ENCODE results near the gene SLC2A9.

The SLC2A9 gene

DNA sequence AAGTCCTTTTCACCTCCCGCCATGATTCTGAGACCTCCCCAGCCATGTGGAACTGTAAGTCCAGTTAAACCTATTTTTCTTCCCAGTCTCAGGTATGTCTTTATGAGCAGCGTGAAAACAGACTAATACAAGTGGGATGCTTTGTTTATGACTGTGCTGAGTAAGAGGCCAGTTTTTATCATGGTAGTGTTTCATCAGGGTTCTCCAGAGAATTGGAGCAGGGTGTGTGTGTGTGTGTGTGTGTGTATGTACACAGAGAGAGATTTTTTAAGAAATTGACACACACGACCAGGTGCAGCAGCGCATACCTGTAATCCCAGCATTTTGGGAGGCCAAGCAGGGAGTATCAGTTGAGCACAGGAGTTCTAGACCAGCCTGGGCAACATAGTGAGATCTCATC, 34.6 kb upstream of the SLC2A9 start:
- H3K4me3 ChIP-seq (ENCODE audit: low read length in 2 of 2) = no peak overlapping the region
- H3K27me3 ChIP-seq (ENCODE audit: control insufficient read depth in 2 of 2, insufficient read depth in 2 of 2, low read length in 2 of 2) = no peaks in the 10 kb centered on the region
- no peak overlapping the region for H3K9ac ChIP-seq (ENCODE audit: low read depth in 1 of 2, low read length in 2 of 2)
- H3K4me1 ChIP-seq (ENCODE audit: control insufficient read depth in 2 of 2, insufficient read depth in 2 of 2, low read length in 2 of 2) = no peaks in the 10 kb centered on the region
- H3K9me3 ChIP-seq (ENCODE audit: control insufficient read depth in 2 of 2, low read length in 2 of 2) = no peaks in the 10 kb centered on the region
- H3K27ac ChIP-seq (ENCODE audit: low read depth in 2 of 2, low read length in 2 of 2) = no peak overlapping the region
- H3K36me3 ChIP-seq (ENCODE audit: control insufficient read depth in 2 of 2, insufficient read depth in 2 of 2, low read length in 2 of 2) = no peaks in the 10 kb centered on the region

DNA sequence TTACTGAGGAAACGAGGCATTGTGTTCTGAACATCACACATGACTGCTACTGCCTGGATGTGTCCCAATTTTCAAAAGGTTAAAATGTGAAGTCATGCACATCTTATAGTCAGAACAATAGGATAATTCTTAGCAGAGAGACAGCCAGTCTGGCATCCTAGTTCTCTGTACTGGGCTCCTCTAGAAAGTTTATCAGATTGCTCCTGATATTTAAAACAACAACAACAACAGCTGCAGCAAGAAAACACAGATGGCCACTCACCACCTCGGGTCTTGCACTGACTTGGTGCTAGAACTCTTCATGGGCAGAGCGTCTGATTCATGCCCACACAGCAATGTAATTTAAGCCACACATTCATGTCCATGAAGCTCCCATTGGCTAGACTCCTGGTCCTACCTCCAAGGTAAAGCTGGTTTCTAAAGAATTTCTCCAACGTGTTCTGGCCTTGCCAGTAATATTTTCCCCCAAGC, 33.3 kb upstream of the SLC2A9 start:
- no peak overlapping the region for H3K9ac ChIP-seq (ENCODE audit: low read depth in 1 of 2, low read length in 2 of 2)
- no peak overlapping the region for H3K27ac ChIP-seq (ENCODE audit: low read depth in 2 of 2, low read length in 2 of 2)

DNA sequence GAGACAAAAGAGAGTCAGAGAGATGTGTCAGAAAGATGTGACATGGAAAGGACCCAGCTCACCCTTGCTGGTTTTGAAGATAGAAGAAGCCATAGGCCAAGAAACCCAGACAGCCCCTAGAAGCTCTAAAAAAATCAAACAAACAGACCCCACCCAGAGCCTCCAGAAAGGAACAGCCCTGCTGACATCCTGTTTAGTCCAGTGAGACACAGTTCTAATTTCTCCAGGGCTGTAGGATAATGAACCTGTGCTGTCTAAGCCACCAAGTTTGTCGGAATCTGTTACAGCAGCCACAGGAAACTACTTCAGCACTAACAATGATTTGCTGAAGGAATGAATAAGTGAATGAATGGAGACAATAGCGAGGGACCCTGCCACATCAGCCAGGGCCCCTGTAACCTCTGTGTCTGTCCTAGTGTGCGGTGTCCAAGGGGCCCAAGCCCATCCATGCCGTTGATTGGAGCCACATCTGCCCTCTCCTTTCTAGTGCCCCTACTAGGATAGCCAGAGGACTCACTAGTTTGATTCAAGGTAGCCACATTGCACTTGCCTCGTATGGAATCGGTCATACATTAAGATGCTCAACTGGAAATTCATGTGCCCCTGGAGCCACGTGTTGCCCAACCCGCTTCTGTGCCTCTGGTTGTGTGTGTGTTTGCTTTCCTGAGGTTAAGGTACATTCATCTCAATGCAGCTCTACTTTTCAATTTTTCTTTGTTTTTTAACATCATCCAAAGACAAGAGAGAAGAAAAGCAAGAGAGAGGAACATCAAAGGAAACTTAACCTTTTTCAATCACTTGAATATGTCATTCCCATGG, 32.5 kb upstream of the SLC2A9 start:
- H3K4me1 ChIP-seq (ENCODE audit: control insufficient read depth in 2 of 2, insufficient read depth in 2 of 2, low read length in 2 of 2) = no peaks in the 10 kb centered on the region
- no peak overlapping the region for H3K27ac ChIP-seq (ENCODE audit: low read depth in 2 of 2, low read length in 2 of 2)
- no peaks in the 10 kb centered on the region for H3K27me3 ChIP-seq (ENCODE audit: control insufficient read depth in 2 of 2, insufficient read depth in 2 of 2, low read length in 2 of 2)
- no peak overlapping the region for H3K4me3 ChIP-seq (ENCODE audit: low read length in 2 of 2)
- H3K36me3 ChIP-seq (ENCODE audit: control insufficient read depth in 2 of 2, insufficient read depth in 2 of 2, low read length in 2 of 2) = no peaks in the 10 kb centered on the region
- no peak overlapping the region for H3K9ac ChIP-seq (ENCODE audit: low read depth in 1 of 2, low read length in 2 of 2)
- no peaks in the 10 kb centered on the region for H3K9me3 ChIP-seq (ENCODE audit: control insufficient read depth in 2 of 2, low read length in 2 of 2)

More for the DNA sequence above, 33.3 kb upstream of the SLC2A9 start:
- Histone ChIP-seq H3K27me3 (ENCODE audit: control insufficient read depth in 2 of 2, insufficient read depth in 2 of 2, low read length in 2 of 2) (no peaks in the 10 kb centered on the region), H3K9me3 (ENCODE audit: control insufficient read depth in 2 of 2, low read length in 2 of 2) (no peaks in the 10 kb centered on the region), H3K36me3 (ENCODE audit: control insufficient read depth in 2 of 2, insufficient read depth in 2 of 2, low read length in 2 of 2) (no peaks in the 10 kb centered on the region), H3K4me3 (ENCODE audit: low read length in 2 of 2) (no peak overlapping the region), H3K4me1 (ENCODE audit: control insufficient read depth in 2 of 2, insufficient read depth in 2 of 2, low read length in 2 of 2) (no peaks in the 10 kb centered on the region)

DNA sequence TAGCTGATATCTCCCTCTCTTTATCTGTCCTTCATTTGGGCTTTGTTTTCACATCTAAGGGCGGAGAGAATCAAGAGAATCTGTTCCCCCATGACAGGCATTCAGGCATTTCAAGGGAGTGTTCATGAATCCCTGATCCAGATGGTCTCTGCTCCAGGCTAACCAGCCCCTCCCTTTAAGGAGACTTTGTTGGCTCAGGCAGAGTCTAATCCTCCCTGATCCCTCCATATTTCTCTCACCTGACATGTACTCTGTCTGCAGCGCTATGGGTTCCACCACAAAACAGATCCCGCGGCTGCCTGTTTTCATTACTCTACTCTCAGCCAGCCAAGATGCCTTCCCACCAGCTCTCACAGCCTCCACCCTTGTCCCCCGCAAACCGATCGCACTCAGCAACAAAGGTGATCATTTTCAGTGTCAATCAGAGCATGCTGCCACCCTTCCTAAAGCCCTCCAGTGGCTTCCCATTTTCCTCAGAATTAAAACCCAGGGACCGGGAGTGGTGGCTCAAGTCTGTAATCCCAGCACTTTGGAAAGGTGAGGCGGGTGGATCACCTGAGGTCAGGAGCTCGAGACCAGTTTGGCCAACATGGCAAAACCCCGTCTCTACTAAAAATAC, 30.3 kb upstream of the SLC2A9 start:
- no peak overlapping the region for H3K27ac ChIP-seq (ENCODE audit: low read depth in 2 of 2, low read length in 2 of 2)

DNA sequence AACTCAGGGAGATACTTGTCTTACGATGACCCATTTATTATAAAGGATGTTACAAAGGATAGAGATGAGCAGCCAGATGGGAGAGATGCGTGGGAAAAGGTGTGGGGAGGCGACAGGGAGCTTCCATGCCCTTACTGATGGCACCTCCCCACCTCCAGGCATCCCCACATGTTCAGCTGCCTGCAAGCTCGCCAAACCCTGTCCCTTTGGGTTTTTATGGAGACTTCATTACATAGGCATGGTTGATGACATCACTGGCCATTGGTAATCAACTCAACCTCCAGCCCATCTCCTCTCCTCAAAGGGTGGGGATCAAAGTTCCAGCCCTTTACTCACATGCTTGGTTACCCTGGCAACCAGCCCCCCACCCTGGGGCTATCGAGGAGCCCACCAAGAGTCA, 29.4 kb upstream of the SLC2A9 start:
- no peaks in the 10 kb centered on the region for H3K27me3 ChIP-seq (ENCODE audit: control insufficient read depth in 2 of 2, insufficient read depth in 2 of 2, low read length in 2 of 2)
- H3K4me1 ChIP-seq (ENCODE audit: control insufficient read depth in 2 of 2, insufficient read depth in 2 of 2, low read length in 2 of 2) = no peaks in the 10 kb centered on the region
- H3K36me3 ChIP-seq (ENCODE audit: control insufficient read depth in 2 of 2, insufficient read depth in 2 of 2, low read length in 2 of 2) = no peaks in the 10 kb centered on the region
- H3K9ac ChIP-seq (ENCODE audit: low read depth in 1 of 2, low read length in 2 of 2) = no peak overlapping the region
- no peaks in the 10 kb centered on the region for H3K9me3 ChIP-seq (ENCODE audit: control insufficient read depth in 2 of 2, low read length in 2 of 2)
- no peak overlapping the region for H3K27ac ChIP-seq (ENCODE audit: low read depth in 2 of 2, low read length in 2 of 2)
- H3K4me3 ChIP-seq (ENCODE audit: low read length in 2 of 2) = no peak overlapping the region

More for the DNA sequence above, 30.3 kb upstream of the SLC2A9 start:
- Histone ChIP-seq H3K36me3 (ENCODE audit: control insufficient read depth in 2 of 2, insufficient read depth in 2 of 2, low read length in 2 of 2) (no peaks in the 10 kb centered on the region), H3K4me1 (ENCODE audit: control insufficient read depth in 2 of 2, insufficient read depth in 2 of 2, low read length in 2 of 2) (no peaks in the 10 kb centered on the region), H3K9me3 (ENCODE audit: control insufficient read depth in 2 of 2, low read length in 2 of 2) (no peaks in the 10 kb centered on the region), H3K4me3 (ENCODE audit: low read length in 2 of 2) (no peak overlapping the region), H3K9ac (ENCODE audit: low read depth in 1 of 2, low read length in 2 of 2) (no peak overlapping the region), H3K27me3 (ENCODE audit: control insufficient read depth in 2 of 2, insufficient read depth in 2 of 2, low read length in 2 of 2) (no peaks in the 10 kb centered on the region)

DNA sequence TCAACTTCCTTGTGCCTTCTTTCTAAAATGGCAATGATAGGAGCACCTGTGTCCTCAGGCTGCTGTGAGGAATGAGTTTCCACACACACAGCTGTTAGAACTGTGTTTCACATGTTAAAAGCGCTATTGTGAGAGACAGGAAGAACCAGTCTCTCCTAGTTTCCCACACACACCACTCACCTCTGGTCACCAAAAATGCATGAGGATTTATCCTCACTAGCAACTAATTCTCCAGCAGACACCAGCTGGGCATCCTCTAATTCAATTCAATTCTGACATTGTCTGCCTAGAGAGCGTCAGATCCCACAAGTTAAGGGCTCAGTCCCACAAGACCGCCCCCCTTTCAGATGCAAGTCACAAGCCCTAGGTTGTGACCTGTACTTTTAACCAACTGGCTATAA, 29.0 kb upstream of the SLC2A9 start:
- Histone ChIP-seq H3K4me1 (ENCODE audit: control insufficient read depth in 2 of 2, insufficient read depth in 2 of 2, low read length in 2 of 2) (no peaks in the 10 kb centered on the region), H3K9ac (ENCODE audit: low read depth in 1 of 2, low read length in 2 of 2) (no peak overlapping the region), H3K4me3 (ENCODE audit: low read length in 2 of 2) (no peak overlapping the region), H3K27me3 (ENCODE audit: control insufficient read depth in 2 of 2, insufficient read depth in 2 of 2, low read length in 2 of 2) (no peaks in the 10 kb centered on the region), H3K36me3 (ENCODE audit: control insufficient read depth in 2 of 2, insufficient read depth in 2 of 2, low read length in 2 of 2) (no peaks in the 10 kb centered on the region), H3K9me3 (ENCODE audit: control insufficient read depth in 2 of 2, low read length in 2 of 2) (no peaks in the 10 kb centered on the region), H3K27ac (ENCODE audit: low read depth in 2 of 2, low read length in 2 of 2) (no peak overlapping the region)

DNA sequence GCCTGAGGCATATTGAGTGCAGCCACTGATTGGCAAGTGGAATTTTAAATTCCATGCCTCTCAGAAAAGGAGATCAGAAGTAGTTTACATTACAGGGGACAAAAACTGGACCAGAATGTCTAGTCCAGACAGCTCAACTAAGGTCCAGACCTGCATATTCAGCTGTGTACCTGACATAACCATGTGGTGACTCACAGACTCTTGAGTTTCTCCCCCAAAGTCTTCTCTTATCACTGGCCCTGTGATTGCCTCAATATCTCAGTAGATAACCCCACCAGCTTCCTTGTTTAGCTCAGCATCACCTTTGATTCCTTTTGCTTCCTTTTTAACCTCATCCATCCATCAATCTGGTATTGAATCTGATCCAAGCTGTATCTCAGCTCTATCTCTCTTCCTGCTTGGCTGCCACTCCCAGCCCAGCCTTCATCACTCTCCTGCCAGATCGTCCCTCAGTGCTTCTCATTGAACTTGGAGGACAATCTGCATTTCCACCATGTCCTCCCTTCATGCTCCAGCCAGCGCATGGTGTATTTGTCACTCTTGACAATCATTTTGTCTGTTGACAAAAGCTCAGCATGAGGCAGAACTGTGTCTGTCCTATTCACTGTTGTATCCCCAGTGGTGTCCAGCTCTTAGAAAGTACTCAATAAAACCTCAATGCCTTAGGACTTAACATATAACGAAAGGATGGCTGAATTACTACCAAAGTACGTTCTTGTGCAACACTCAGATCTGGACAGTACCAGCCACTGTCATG, 27.8 kb upstream of the SLC2A9 start:
- Histone ChIP-seq H3K36me3 (ENCODE audit: control insufficient read depth in 2 of 2, insufficient read depth in 2 of 2, low read length in 2 of 2) (no peaks in the 10 kb centered on the region), H3K27me3 (ENCODE audit: control insufficient read depth in 2 of 2, insufficient read depth in 2 of 2, low read length in 2 of 2) (no peaks in the 10 kb centered on the region), H3K4me1 (ENCODE audit: control insufficient read depth in 2 of 2, insufficient read depth in 2 of 2, low read length in 2 of 2) (no peaks in the 10 kb centered on the region), H3K27ac (ENCODE audit: low read depth in 2 of 2, low read length in 2 of 2) (no peak overlapping the region), H3K9me3 (ENCODE audit: control insufficient read depth in 2 of 2, low read length in 2 of 2) (no peaks in the 10 kb centered on the region), H3K9ac (ENCODE audit: low read depth in 1 of 2, low read length in 2 of 2) (no peak overlapping the region), H3K4me3 (ENCODE audit: low read length in 2 of 2) (no peak overlapping the region)

DNA sequence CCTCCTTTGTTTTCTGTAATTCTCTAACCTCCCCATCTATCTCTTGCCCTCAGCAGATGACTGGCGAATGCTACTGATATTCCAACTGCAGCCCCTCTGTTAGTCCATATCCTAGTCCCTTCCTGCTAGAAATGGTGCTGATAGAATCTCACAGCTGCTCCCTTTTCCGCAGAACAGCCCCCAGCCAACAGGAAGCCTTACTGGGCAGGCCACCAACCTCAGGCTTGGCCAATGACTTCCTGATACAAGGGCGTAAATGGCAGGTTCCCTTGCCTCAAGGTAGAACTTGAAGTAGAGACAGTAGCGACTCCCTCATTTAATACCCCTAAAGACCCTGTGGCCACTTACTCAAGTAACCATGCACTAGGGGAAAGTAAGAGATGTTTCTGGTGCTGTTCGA, 26.7 kb upstream of the SLC2A9 start:
- Histone ChIP-seq H3K4me3 (ENCODE audit: low read length in 2 of 2) (no peak overlapping the region), H3K27me3 (ENCODE audit: control insufficient read depth in 2 of 2, insufficient read depth in 2 of 2, low read length in 2 of 2) (no peaks in the 10 kb centered on the region), H3K9ac (ENCODE audit: low read depth in 1 of 2, low read length in 2 of 2) (no peak overlapping the region), H3K27ac (ENCODE audit: low read depth in 2 of 2, low read length in 2 of 2) (no peak overlapping the region), H3K4me1 (ENCODE audit: control insufficient read depth in 2 of 2, insufficient read depth in 2 of 2, low read length in 2 of 2) (no peaks in the 10 kb centered on the region), H3K9me3 (ENCODE audit: control insufficient read depth in 2 of 2, low read length in 2 of 2) (no peaks in the 10 kb centered on the region), H3K36me3 (ENCODE audit: control insufficient read depth in 2 of 2, insufficient read depth in 2 of 2, low read length in 2 of 2) (no peaks in the 10 kb centered on the region)

DNA sequence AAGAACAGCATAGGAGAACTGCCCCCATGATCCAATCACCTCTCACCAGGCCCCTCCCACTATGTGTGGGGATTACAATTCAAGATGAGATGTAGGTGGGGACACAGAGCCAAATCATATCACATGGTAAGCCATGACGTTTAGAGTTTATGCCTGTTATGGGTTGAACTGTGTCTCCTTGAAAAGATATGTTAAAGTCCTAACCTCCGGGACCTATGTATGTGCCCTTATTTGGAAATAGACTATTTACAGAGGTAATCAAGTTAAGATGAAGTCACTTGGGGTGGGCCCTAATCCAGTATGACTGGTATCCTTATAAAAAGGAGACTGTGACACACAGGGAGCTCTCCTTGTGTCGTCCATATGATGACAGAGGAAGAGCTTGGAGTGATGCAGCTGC, 25.2 kb upstream of the SLC2A9 start:
- Histone ChIP-seq H3K9ac (ENCODE audit: low read depth in 1 of 2, low read length in 2 of 2) (no peak overlapping the region), H3K27me3 (ENCODE audit: control insufficient read depth in 2 of 2, insufficient read depth in 2 of 2, low read length in 2 of 2) (no peaks in the 10 kb centered on the region), H3K9me3 (ENCODE audit: control insufficient read depth in 2 of 2, low read length in 2 of 2) (no peaks in the 10 kb centered on the region), H3K4me1 (ENCODE audit: control insufficient read depth in 2 of 2, insufficient read depth in 2 of 2, low read length in 2 of 2) (no peaks in the 10 kb centered on the region), H3K36me3 (ENCODE audit: control insufficient read depth in 2 of 2, insufficient read depth in 2 of 2, low read length in 2 of 2) (no peaks in the 10 kb centered on the region), H3K27ac (ENCODE audit: low read depth in 2 of 2, low read length in 2 of 2) (no peak overlapping the region), H3K4me3 (ENCODE audit: low read length in 2 of 2) (no peak overlapping the region)

DNA sequence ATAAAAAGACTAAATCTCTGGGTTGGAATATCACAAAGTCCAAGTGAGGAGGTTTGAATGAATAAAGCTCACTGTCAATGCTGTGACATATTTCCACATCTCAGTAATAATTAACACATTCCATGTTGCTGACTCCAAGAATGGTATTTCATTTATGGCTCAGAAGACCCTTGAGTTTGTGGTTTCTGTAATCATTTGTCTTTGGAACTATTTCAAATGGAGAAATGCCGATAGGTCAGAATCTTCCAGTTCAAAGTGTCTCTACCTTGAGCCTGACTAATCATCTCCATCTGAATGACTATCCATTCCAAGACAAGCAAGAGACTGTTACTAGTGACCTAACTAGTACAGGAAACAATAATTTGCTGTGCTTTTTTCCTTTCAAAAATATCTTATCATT, 24.2 kb upstream of the SLC2A9 start:
- H3K9ac ChIP-seq (ENCODE audit: low read depth in 1 of 2, low read length in 2 of 2) = no peak overlapping the region
- no peaks in the 10 kb centered on the region for H3K27me3 ChIP-seq (ENCODE audit: control insufficient read depth in 2 of 2, insufficient read depth in 2 of 2, low read length in 2 of 2)
- H3K4me1 ChIP-seq (ENCODE audit: control insufficient read depth in 2 of 2, insufficient read depth in 2 of 2, low read length in 2 of 2) = no peaks in the 10 kb centered on the region
- no peaks in the 10 kb centered on the region for H3K36me3 ChIP-seq (ENCODE audit: control insufficient read depth in 2 of 2, insufficient read depth in 2 of 2, low read length in 2 of 2)
- no peaks in the 10 kb centered on the region for H3K9me3 ChIP-seq (ENCODE audit: control insufficient read depth in 2 of 2, low read length in 2 of 2)
- H3K4me3 ChIP-seq (ENCODE audit: low read length in 2 of 2) = no peak overlapping the region
- H3K27ac ChIP-seq (ENCODE audit: low read depth in 2 of 2, low read length in 2 of 2) = no peak overlapping the region
